ENCODE data around the gene NRBP1.

The NRBP1 gene

DNA sequence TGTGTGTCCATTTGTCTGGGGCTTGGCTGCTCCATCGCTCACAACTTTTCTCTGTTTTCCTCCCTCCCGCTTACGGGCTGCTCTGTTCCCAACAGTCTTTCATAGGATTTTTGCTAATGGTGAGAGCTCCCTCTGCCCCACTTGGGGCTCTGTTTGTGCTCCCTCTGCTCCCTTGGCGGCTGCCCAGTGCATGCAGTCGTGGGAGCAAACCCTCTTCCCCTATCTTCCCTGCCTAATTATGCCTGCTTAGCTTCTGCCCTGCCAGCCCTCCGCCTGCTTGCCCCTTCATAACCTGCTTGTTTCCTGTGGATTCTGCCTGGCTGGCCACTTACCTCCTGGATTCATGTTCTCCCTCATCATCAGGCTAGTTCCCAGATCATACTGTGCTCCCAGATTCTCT is 7.2 kb downstream of the NRBP1 start:
- no peaks in the 10 kb centered on the region for H3K27me3 ChIP-seq (ENCODE audit: low read depth, low read length)
- H3K4me3 ChIP-seq (ENCODE audit: low read length), result no peak overlapping the region
- H3K9ac ChIP-seq (ENCODE audit: low read length), result no peak overlapping the region
- H3K4me1 ChIP-seq (ENCODE audit: low read length), result no peaks in the 10 kb centered on the region
- peaks cover 47% of the 10 kb centered on the region for H3K36me3 ChIP-seq (replicated peaks; ENCODE audit: low read depth, low read length)
- H3K9me3 ChIP-seq (ENCODE audit: insufficient read depth, low read length), result no peaks in the 10 kb centered on the region
- H4K20me1 ChIP-seq (ENCODE audit: insufficient read depth, low read length), result peaks cover 5% of the 10 kb centered on the region; the same call in 1 of the 2 replicates
- no peak overlapping the region for H2AFZ ChIP-seq (ENCODE audit: low read depth, low read length)
- no peak for TF ChIP-seq EZH2phosphoT487 (IDR thresholded peaks at IDR 0.05; ENCODE audit: low read depth)
- TF ChIP-seq, protein P1, sequence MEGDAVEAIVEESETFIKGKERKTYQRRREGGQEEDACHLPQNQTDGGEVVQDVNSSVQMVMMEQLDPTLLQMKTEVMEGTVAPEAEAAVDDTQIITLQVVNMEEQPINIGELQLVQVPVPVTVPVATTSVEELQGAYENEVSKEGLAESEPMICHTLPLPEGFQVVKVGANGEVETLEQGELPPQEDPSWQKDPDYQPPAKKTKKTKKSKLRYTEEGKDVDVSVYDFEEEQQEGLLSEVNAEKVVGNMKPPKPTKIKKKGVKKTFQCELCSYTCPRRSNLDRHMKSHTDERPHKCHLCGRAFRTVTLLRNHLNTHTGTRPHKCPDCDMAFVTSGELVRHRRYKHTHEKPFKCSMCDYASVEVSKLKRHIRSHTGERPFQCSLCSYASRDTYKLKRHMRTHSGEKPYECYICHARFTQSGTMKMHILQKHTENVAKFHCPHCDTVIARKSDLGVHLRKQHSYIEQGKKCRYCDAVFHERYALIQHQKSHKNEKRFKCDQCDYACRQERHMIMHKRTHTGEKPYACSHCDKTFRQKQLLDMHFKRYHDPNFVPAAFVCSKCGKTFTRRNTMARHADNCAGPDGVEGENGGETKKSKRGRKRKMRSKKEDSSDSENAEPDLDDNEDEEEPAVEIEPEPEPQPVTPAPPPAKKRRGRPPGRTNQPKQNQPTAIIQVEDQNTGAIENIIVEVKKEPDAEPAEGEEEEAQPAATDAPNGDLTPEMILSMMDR (IDR thresholded peaks at IDR 0.05; ENCODE audit: low read depth, low read length), result no peak
- H3K4me2 ChIP-seq (ENCODE audit: low read length), result no peak overlapping the region
- peaks cover 17% of the 10 kb centered on the region for H3K79me2 ChIP-seq (ENCODE audit: low read length)
- H3K27ac ChIP-seq (ENCODE audit: low read length), result no peak overlapping the region

DNA sequence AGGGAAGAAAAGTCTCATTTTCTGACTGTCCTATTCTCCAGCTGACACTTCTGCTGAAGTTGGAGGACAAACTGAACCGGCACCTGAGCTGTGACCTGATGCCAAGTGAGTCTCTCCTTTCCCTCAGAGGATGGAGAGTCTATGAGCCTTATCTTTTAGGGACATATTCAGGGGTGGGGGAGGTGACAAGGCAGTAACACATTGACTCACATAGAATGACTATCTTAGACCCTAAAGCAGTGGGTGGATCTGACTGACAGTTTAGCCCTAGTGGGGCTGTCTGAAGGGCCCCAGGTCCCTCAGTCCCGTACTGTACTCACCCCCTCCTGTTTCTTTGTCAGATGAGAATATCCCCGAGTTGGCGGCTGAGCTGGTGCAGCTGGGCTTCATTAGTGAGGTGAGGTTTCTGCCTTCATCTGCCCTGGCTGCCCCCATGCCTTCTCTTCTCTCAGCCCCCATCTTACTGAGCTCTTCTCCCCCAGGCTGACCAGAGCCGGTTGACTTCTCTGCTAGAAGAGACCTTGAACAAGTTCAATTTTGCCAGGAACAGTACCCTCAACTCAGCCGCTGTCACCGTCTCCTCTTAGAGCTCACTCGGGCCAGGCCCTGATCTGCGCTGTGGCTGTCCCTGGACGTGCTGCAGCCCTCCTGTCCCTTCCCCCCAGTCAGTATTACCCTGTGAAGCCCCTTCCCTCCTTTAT is 12.9 kb downstream of the NRBP1 start:
- Histone ChIP-seq H3K4me2 (ENCODE audit: low read length) (no peak overlapping the region), H3K79me2 (ENCODE audit: low read length) (no peaks in the 10 kb centered on the region), H3K27ac (ENCODE audit: low read length) (no peak overlapping the region), H4K20me1 (ENCODE audit: insufficient read depth, low read length) (no peaks in the 10 kb centered on the region; the same call in 1 of the 2 replicates), H2AFZ (ENCODE audit: low read depth, low read length) (no peak overlapping the region), H3K9ac (ENCODE audit: low read length) (no peak overlapping the region), H3K27me3 (ENCODE audit: low read depth, low read length) (no peaks in the 10 kb centered on the region), H3K36me3 (replicated peaks; ENCODE audit: low read depth, low read length) (peaks cover 31% of the 10 kb centered on the region), H3K4me3 (ENCODE audit: low read length) (no peak overlapping the region), H3K9me3 (ENCODE audit: insufficient read depth, low read length) (no peaks in the 10 kb centered on the region), H3K4me1 (ENCODE audit: low read length) (no peaks in the 10 kb centered on the region)
- TF ChIP-seq, protein P1 (IDR thresholded peaks at IDR 0.05; ENCODE audit: low read depth, low read length), result no peak
- TF ChIP-seq EZH2phosphoT487 (IDR thresholded peaks at IDR 0.05; ENCODE audit: low read depth), result no peak

DNA sequence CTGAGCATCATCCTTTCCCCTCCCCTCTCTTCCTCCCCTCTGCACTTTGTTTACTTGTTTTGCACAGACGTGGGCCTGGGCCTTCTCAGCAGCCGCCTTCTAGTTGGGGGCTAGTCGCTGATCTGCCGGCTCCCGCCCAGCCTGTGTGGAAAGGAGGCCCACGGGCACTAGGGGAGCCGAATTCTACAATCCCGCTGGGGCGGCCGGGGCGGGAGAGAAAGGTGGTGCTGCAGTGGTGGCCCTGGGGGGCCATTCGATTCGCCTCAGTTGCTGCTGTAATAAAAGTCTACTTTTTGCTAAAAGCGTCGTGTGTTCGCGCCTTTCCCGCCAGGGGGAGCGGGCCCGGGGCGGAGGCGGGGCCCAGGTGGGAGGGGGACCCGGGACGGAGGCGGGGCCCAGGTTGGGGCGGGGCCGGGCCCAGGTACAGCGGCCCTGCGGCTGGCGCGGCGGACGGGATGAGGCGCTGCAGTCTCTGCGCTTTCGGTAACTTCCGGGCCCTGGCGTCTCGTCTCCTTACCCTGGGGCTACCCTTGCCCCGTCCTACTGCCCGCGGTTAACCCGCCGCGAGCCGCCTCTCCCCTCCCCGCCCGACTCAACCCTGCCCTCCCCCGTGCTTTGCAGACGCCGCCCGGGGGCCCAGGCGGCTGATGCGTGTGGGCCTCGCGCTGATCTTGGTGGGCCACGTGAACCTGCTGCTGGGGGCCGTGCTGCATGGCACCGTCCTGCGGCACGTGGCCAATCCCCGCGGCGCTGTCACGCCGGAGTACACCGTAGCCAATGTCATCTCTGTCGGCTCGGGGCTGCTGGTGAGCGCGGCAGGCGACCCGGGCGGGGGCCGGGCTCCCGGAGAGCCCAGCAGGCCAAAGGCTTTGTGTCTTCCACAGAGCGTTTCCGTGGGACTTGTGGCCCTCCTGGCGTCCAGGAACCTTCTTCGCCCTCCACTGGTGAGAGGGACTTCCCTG is 13.8 kb downstream of the NRBP1 start, which contains the start of gene KRTCAP3:
TSS of gene KRTCAP3 (plus strand) at position 424 of the 962 bp plus-strand sequence. CDS start at position 456, 32 bp downstream.
- Histone ChIP-seq H3K4me3 (ENCODE audit: low read length) (no peak within 1 kb of the TSS), H4K20me1 (ENCODE audit: insufficient read depth, low read length) (no peaks in the 10 kb centered on the region; the same call in 1 of the 2 replicates), H3K27me3 (ENCODE audit: low read depth, low read length) (no peaks in the 10 kb centered on the region), H3K4me2 (ENCODE audit: low read length) (no peak within 1 kb of the TSS), H3K9ac (ENCODE audit: low read length) (no peak within 1 kb of the TSS), H3K79me2 (ENCODE audit: low read length) (no peaks in the 10 kb centered on the region), H3K36me3 (replicated peaks; ENCODE audit: low read depth, low read length) (peaks cover 23% of the 10 kb centered on the region), H3K9me3 (ENCODE audit: insufficient read depth, low read length) (no peaks in the 10 kb centered on the region), H3K4me1 (ENCODE audit: low read length) (no peaks in the 10 kb centered on the region), H2AFZ (ENCODE audit: low read depth, low read length) (no peak within 1 kb of the TSS), H3K27ac (ENCODE audit: low read length) (no peak within 1 kb of the TSS)
- TF ChIP-seq, protein P1 (IDR thresholded peaks at IDR 0.05; ENCODE audit: low read depth, low read length), result no peak
- TF ChIP-seq EZH2phosphoT487 (IDR thresholded peaks at IDR 0.05; ENCODE audit: low read depth), result no peak

DNA sequence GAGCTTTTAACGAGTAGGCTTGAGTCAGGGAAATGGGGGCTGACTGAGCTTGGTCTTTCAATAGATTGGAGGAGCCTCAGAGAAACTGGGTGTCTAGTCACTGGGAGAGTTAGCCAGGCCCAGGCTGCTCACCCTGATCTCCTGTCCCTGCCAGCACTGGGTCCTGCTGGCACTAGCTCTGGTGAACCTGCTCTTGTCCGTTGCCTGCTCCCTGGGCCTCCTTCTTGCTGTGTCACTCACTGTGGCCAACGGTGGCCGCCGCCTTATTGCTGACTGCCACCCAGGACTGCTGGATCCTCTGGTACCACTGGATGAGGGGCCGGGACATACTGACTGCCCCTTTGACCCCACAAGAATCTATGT is 14.5 kb downstream of the NRBP1 start:
- no peaks in the 10 kb centered on the region; the same call in 1 of the 2 replicates for H4K20me1 ChIP-seq (ENCODE audit: insufficient read depth, low read length)
- no peak overlapping the region for H3K27ac ChIP-seq (ENCODE audit: low read length)
- no peak overlapping the region for H2AFZ ChIP-seq (ENCODE audit: low read depth, low read length)
- no peaks in the 10 kb centered on the region for H3K9me3 ChIP-seq (ENCODE audit: insufficient read depth, low read length)
- TF ChIP-seq, protein P1 (IDR thresholded peaks at IDR 0.05; ENCODE audit: low read depth, low read length), result no peak
- no peak for TF ChIP-seq EZH2phosphoT487 (IDR thresholded peaks at IDR 0.05; ENCODE audit: low read depth)
- no peaks in the 10 kb centered on the region for H3K4me1 ChIP-seq (ENCODE audit: low read length)
- H3K27me3 ChIP-seq (ENCODE audit: low read depth, low read length), result no peaks in the 10 kb centered on the region
- no peak overlapping the region for H3K4me2 ChIP-seq (ENCODE audit: low read length)
- no peak overlapping the region for H3K9ac ChIP-seq (ENCODE audit: low read length)
- no peak overlapping the region for H3K4me3 ChIP-seq (ENCODE audit: low read length)
- H3K36me3 ChIP-seq (replicated peaks; ENCODE audit: low read depth, low read length), result peaks cover 23% of the 10 kb centered on the region
- no peaks in the 10 kb centered on the region for H3K79me2 ChIP-seq (ENCODE audit: low read length)

All from OCI-LY3 (cell line).